NOMO-1 treated with DMSO at 0.1 percent for 48 hours (cell line): Measurements from ENCODE around the gene TRNT1.

Experiments
- DNase-seq: peaks from one replicate; lab custom pipeline; 2025; ENCODE audit not compliant: unreplicated experiment; lab: John Stamatoyannopoulos, UW

Gene TRNT1

DNA sequence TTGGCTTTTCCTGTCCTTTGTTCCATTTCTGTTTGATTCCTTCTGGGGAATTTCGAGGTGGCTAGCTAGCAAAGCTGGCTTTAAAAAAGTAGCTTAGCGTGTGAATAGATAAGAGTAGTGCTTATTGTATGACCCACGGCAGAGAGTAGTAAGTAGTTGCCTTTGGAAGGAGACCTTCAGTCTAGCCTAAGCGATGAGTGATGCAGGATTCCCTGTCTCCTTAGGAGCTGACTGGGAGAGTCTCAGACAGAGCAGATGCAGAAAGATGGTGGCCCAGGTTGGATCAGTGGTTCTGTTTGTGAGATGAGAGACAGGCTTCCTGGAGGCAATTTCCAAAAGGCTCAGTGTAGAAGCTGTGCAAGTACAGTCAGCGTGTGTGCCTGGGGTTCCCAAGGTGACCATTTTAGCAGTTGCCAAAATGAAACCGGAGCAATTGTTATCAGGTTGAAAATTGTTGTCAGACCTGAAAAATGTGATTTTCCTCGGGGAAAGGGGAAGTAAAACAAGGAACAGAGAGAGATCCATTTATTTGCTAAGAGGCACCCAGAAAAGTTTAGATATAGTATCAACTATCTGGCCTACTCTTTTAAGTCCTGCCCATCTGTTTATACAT lies 15.9 kb upstream of the TRNT1 start:
- peak; percentile 69 for DNase-seq

DNA sequence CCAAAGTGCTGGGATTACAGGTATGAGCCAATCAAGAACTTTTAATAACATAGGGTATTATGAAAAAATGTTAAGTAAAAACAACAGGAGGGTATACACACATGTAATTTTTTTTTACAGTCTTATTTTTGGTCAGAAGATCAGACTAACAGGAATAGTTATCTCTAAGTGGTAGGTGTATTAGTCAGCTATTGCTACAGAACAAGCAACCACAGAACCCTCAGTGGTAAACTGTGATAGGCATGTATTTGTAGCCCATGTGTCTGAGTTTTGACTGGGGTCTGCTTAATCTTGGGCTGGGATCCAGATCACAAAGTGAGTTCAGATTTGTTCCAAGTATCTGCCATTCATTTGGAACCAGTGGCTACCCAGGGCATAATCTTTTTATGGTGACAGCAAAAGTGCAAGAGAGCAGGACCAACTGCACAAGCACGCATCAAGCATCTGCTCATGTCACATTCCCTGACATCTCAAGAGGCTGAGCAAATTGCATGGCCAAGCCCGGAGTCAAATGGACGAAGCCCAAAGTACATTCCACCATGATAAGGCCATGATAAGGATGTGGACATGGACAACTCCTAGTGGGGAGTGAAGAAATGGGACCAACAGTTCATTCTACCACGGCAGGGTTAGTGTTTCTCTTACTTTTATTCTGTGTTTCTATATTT lies 13.6 kb upstream of the TRNT1 start:
- no peak for DNase-seq

DNA sequence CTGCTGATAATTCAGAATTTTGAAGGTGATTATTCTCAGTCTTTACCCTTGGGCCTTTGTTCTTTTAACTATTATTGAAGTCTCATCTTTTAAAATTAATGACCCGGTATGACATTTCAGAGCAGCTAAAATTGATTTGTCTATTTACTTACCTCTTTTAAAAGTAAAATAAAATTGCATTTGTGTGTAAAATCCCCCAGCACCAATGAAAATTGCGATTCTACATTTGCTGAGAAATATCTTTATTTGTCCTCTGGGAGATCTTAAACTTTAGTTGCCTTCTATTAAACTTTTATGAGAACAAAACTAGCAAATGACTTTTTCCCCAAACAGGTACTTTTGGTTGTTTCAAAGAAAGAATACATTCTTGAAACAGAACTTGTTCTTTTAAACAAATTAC lies 9.1 kb upstream of the TRNT1 start:
- no peak for DNase-seq

DNA sequence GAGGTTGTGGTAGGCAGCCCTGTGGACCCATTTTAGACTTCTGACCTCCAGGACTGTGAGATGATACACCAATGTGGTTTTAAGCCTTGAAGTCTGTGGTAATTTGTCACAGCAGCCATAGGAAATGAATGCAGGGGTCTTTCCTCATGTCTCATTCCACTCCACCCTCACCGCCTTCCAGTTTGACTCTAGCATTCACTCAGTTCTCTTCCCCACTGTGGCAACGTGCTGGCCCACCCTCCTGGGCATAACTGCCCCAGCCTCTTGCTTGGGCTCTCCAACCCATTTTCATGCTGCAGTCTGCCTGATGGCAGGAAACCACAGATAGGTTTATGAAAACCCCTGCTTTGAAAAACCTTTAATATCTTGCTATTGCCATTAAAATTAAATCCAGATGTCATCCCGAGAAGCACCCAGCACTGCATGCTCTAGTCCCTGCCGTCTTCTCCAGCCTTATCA lies 7.3 kb upstream of the TRNT1 start:
- no peak for DNase-seq

DNA sequence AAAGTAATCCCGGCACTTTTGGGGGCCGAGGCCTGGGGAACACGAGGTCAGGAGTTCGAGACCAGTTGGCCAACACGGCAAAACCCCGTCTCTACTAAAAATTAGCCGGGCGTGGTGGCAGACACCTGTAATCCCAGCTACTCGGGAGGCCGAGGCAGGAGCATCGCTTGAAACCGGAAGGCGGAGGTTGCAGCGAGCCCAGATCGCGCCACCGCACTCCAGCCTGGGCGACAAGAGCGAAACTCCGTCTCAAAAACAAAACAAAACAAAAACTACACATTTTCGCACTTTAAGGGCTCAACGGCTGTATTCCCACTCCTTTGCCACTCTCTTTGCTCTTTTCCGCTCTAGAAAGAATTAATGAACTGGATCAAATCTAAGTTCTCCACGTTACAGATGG lies 763 bp upstream of the TRNT1 start:
- no peak for DNase-seq

DNA sequence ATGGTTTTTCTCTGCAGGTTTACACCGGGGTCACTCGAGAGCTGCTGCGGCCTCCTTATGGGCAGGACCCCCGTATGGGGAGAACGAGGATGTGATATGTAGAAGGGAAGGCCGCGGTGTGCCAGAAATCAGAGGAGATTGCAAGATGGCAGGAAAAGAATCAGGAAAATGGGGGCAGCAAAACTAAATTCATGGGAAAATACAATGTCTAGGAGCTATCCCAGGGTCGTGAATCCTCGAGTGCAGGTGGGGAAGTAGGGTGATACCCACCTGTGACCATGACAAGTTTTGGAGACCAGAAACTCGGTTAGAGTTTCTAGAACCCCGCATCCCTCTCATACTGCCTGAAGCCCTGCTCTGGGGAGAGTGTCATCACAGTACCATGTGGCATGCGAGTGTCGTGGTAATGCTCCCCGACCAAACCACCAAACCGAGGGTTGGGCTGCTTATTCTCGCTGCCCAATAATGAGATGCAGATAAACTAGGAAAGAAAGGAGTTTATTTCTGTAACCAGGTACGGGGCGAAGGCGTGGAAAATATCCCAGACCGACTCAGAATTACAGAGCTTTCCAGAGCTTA lies 781 bp downstream of the TRNT1 start:
- peak; percentile 5 for DNase-seq

DNA sequence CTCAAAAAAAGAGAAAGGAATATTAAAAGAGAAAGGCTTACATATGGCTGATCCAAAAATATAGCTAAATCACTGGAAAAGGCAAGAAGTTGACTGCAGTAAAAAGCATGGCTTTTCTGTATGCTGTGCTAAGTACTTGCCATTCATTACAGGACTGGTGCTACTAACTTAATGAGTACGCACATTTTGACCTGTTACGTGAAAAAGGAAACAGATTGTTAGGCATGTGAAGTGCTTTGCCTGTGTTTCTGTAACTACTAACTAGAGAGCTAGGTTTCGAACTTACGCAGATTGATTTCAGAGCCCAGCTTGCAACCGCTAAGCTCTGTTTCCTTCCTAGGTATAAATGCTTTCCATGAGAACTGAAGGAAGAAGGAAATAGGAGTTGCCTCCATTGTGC lies 2.8 kb downstream of the TRNT1 start:
- no peak for DNase-seq

DNA sequence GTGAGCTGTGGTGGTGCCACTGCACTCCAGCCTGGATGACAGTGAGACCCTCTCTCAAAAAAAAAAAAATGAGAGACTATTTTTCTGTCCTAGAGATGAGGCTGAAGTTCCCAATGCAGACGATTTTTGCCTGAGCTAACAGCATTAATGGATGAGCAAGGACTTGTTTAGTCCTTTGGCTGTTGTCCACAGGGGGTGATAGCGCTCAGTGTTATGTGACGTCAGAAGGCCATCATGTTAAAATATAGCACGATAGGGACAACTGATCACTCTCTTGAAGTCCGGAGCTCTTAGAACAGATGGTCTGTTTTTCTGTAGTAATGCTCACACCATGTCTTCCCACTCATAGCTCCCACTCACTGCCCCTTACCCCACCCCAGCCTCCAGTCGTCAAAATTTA lies 6.8 kb downstream of the TRNT1 start:
- DNase-seq = no peak

DNA sequence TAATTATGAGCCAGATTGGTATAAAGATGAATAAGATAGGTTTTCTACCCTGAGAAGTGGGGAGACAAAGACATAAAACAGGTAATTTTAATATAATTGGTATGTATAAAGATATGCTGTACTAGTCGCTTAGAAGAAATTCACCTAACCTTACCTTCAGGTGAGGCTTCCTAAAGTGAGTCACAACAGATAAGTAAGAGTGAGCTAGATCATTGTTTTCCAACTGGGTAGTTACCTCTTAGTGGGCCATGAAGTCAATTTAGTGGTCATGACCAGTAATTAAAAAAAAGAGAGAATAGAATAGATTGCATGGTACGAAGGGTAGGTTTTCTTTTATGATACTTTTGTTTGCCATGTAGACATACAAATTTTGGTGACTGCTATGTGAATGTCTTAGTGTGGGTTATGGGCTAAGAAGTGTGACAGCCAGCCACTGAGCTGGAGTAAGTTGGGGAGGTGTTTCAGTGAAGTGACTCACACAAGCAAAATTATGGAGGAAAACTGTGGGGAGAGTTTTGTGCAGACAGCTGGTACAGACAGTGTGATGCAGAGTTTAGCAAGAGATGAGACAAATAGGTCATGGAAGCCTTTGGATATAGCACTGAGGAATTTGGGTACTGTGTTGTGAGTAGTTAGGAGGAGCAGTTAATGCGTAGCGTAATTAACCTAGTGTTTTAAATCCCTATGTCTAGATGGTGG lies 8.2 kb downstream of the TRNT1 start:
- DNase-seq = no peak

DNA sequence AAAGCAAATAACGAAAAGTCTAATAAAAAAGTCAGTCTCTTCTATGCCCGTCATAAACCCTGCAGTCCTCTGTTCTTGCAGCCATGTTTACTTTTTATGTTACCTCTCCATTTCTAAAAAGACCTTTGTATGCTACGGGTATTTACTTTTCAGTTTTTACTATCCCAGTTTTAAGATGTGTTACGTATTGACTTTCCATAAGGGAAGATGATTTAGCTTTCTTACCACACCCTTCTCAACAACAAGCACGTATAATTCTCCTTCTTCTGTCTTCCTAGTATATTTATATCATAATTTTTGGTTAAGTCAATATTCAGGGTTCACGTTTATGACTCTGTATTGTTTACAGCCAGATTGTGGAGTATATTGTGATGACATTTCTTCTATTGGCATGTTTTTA lies 10.8 kb downstream of the TRNT1 start:
- no peak for DNase-seq

DNA sequence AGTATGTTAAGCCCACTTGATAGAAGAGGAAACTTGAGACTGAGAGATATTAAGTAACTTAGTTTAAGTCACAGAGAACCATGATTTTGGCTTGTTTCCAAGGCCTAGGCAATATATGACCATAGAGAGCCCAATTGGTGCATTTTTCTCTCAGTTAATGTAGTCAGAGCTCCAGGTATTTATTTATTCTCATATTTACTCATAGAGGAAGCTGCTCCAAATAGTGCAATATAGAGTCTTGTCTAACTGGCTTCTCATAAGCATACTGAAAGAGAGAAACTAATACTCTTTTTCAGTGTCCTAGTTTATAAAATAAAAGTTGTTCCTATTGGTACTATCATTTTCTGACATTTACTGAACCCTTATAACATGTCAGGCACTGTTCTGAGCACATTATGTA lies 15.2 kb downstream of the TRNT1 start:
- no peak for DNase-seq

DNA sequence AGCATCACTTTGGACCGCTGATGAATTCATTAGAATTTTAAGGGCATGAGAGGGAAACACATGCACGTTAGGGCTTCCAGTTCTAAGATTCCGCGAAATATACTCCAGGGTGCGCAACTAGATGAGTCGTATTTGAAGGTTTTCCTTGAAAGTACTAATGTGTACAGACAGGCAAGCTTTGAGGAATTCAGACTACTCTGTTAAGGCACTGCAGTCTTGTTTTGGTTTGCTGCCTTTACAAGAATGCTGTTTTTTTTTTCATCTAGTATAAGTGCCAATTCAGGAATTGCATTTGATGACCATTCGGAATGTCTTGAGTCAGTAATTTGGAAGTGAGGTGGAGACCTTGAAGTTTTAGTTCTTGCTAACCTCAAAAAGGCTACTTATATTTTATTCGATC lies 19.1 kb downstream of the TRNT1 start:
- DNase-seq = no peak

DNA sequence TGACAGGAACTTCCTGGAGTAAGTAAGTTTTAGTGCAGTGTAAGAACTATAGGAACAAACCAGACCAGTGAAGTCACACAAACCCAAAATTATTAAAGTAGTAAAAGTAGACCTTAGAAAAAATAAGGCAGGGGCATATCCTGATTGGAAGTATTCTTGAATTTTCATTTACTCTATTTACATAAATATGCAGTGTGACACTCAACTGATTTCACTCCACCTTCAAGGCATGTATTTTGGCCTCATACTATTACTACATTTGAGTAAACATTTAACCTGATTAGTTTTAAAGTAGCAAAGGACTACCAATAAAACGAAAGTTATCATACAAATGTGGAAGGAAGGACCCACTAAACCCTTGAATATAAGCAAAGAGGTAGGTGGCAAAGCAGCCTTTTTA lies 22.8 kb downstream of the TRNT1 start:
- no peak for DNase-seq

DNA sequence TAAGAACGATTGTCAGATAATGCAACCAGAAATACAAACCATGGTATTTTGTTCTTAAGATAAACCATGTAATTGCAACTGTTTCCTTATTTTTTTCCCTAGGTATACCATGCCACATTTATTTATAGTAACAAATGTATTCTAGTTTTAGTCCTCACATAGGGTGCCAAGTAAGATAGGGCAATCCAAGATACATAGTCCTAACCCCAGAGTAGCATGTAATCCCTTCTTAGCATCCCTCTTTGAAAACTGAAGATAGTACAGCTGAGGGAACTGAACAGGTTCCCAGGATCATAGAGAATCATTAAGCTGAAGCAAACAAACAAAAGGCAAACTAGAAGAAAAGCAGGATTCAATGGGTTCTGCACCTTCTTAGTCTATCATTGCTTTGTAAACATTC lies 24.8 kb downstream of the TRNT1 start:
- DNase-seq = no peak

DNA sequence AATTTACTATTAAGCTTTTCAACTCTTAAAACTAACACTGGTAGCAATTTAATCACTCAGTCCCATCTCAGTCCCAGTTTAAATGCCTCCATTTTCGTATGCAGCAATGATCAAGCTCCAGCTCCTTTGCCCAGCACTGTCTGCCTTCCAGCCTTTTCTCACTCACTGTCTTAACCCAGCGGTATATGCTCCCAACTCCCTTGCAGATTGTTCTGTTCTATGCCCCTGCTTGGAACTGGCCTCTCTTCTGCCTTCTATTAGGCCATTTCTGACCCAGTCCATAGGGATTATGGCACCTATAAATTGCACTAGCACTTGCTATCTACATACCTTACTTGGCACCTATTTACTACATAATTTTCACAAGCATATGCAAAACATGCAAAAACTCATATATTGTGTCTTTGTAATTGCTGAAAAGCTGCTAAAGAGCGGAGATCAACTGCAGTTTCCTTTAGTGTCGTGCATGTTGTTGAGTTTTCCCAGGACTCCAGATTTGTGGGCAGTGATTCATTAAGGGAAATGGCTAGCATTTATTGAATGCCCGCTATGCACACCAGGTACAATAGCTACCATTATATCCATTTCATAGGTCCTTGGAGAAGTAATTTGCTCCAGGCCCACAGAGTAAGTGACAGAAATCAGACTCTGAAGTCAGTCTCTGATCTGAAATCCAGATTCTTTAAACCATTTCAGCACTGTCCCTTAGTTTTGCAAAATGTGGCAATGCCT lies 28.3 kb downstream of the TRNT1 start:
- DNase-seq = no peak

DNA sequence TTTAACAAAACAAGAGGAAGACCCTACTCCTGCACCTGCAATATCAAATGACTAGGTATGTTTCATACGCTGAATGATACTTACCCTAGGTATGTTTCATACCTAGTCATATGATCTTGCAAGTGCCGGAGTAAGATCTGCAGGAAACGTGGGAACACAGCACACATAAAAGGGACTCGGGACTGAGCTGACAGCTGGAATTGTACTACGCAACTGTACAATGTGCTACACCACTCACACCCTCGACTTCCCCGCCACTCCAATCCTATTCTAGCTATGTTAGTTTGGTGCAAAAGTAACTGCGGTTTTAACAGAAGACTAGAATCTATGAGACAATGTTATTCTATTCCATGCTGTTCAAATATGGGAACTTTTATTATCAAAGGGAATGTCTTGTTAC lies 30.7 kb downstream of the TRNT1 start:
- no peak for DNase-seq

DNA sequence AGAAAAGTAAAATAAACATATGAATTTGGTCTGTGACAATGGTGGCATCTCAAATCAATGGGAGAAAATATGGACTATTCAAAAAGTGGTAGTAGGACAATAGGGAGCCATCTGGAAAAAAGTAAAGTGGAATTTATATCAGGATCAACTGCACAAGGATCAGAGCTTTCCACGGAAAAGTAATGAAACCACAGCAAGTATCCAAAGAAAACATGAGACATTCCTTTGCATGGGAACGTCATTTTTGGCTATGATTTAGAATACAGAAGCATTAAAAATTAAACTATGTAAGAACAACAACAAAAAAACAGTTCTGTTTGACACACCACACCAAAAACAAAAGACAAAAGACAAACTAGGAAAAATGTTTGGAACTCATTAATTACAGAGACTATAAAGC lies 34.1 kb downstream of the TRNT1 start:
- DNase-seq = no peak

DNA sequence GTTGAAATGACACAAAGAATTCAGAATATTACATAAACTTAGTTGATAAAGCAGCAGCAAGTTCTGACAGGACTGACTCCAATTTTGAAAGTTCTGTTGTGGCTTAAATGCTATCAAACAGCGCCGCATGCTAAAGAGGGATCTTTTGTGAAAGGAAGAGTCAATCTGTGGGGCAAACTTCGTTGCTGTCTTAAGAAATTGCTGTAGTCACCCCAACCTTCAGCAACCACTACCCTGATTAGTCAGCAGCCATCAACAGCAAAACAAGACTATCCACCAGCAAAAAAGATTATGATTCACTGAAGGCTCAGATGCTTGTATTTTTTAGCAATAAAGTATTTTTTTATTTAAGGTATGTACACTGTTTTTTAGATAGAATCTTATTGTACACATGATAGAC lies 38.5 kb downstream of the TRNT1 start:
- DNase-seq = no peak

DNA sequence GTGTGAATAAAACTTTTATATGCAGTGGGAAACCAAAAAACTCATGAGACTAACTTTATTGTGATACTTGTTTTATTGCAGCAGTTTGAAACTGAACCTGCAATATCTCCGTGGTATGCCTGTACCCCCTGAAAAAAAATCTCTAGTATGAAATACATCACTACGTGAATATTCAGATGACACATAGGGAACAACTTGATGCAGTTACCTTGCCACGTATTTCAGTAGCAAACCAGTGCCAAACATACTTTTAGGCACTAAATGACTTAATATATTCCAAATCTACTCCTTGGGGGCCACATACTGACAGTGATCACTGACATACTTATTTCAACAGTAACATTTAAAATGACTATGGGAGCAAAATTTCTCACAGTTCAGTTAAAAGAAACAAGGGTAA lies 38.9 kb downstream of the TRNT1 start:
- DNase-seq = no peak

DNA sequence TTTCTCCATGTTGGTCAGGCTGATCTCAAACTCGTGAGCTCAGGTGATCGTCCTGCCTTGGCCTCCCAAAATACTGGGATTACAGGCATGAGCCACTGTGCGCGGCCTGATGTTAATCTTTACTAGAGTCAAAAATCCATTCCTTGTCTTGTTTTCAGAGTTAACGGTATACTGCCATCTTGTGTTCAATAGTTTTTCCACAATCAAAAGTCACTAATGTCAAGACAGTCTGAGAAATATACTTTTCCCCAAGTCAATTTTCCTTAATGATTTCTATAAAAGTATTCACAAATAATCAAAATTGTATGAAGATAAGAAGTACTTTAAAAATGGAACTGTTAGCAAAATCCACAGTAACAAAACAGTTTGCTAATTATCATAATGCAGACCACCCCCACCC lies 44.3 kb downstream of the TRNT1 start:
- DNase-seq = no peak

DNA sequence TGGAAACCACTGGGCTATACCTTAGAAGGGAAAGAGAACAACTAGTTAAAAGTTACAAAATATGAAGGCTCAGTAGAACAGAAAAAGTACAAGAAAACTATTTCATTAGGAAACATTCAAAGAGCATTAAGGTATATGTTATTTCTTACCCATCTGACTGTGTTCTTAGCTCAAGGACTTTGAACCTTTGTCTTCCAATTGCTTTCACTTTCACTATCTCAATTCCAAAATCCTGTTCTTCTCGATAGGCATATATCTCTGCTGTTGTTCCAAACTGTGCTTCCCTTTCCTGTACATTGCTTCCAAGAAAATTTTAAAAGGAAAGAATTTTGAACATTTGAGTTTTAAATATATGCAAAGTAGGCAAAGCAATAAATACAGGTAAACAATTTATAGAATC lies 45.9 kb downstream of the TRNT1 start:
- DNase-seq = no peak
